GM19438 (cell line): Measurements from ENCODE around the gene SPOCK1.
"Not testable (repeated sequence)": the region's sequence is repeated elsewhere in the genome, so short reads cannot be mapped to it uniquely, and the experiment has no call there.

Experiments used
- ATAC-seq: cut with Tn5 transposase; IDR thresholded peaks from one replicate; pipeline ENCODE4 v1.9.1; 2021; ENCODE audit warnings: low read depth; ENCODE audit not compliant: unreplicated experiment

The SPOCK1 gene

DNA sequence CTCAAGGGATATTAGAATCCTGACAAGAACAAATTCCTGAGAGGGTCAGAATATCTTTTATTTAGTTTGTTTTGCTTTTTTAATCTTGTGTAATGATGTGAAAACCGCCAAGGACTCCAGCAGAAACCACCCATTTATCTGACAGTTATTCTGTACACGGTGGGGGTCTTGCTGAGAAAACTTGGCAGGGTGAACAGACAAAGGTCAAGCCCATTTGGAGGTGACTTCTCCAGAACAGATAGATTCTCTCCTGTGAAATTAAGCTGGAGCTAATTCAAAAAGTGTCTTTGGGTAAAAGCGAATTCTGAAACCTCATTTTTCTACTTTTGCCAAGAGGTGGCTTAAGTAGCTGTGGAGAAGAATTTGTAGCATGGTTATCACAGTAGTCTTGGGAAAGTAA lies 484.4 kb downstream of the SPOCK1 start:
- no peak for ATAC-seq

DNA sequence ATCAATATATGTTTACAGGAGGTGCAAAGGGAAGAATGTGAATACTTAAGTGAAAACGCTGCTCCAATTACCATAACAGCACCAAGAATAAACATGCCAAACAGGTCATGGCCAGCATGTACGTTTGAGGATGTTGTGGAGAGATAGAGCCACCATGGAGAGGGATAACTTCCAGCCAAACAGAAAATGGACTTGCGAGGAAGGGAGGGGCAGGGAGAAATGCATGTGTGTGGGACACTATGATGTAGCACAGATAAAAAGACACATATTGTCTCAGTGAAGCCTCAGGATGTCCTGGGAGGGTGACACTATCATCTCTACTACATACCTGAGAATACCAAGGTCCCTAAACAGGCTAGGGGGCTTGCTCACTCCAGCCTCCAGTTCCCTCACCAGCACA lies 488.9 kb downstream of the SPOCK1 start:
- ATAC-seq = no peak

DNA sequence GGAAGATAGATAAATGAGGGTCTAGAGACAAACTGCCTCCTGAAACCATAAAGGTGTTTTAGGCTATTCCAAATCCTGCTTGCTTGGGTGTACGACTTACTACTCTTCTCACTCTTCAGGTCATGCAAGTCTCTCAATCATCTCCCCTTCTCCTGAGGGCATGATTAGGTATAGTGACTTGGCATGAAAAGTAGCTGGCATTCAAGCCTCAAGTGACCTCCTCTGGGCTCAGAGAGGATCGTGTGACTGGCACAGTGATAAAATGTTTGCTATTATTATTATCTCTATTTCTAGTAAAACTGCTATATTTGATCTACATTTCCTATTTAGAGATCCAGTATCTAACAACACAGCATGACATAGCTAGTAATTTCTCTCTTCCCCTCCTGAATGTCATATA lies 494.8 kb downstream of the SPOCK1 start:
- no peak for ATAC-seq

DNA sequence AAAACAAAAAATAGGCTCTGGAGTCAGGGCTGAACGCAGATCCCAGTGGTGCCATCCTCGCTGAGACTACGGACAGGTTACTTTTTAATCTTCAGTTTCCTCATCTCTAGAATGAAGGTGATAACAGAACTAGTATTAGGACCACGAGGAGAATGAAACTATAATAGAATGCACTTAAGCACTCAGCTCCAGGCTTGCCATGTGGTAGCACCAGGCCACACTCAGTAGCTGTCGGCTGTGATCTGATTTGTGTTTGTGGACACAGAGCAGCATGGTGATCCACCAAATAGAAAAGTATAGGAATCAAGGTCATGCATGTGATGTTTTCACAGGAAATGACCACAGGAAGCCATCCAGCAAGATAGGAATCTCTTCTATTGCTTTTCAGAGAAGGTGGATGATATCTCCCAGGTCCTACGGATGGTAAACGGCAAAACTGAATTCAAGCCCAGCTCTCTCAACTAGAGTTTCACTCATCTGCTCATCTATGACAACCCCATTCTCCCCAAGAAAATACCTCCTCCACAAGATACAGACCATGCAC lies 498.0 kb downstream of the SPOCK1 start:
- no peak for ATAC-seq

DNA sequence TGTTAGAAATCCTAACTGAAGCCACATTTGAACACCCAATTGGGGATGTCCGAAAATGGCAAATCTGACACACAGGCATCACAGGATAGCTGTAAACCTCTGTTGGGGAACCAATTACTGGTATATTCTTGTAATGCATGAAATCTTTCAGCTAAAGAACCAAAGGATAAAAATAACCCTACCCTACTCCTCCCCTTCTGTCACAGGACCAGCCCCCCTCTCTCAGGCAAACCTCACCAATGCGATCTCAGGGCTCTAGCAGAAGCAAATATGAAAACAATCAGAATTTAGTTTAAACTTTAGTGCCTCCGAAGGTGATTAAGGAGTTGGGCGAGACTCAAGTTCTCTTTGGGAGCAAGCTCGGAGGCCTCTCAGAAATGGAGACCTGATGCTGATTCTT lies 499.3 kb downstream of the SPOCK1 start:
- ATAC-seq = no peak

DNA sequence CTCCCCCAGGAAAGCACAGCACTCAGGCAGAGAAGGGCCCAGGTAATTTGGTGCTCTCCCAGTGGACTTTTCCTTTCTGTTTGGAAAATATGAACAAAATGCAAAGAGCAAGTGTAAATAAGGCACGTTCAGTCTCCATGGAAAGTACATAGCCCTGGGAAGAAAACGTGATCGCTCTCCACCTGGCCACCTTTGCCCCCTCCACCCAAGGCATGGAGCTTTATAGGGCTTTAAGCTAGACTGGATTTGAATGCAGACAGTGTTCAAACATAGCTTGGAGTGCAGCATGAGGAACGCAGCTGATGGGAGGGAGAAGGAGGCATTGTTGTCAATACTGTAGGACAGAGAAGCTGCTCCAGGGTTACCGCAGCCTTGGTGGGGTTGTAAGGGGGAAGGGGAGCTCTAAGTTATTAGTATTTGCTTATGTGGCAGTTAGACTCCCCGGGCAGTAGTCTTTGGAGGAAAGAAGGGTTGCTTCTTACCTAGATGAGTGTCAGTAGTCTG lies 500.2 kb downstream of the SPOCK1 start:
- ATAC-seq = no peak

DNA sequence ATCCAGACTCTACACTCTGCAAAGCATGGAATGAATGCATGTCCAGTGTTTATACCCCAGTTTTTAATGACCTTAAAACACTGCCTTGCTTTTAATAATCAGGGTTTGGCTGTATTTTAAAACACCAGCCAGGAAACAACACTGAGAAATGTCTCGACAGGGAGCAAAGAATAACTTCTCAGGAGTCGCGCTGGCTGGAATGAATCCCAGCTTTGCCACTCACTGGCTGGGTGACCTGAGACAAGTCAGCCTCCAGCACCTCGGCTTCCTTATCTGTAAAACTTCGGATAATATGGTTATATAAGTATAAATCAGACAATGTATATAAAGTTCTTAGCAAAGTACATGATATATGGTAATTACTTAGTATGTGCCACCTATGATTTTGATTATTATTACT lies 505.0 kb downstream of the SPOCK1 start:
- no peak for ATAC-seq

DNA sequence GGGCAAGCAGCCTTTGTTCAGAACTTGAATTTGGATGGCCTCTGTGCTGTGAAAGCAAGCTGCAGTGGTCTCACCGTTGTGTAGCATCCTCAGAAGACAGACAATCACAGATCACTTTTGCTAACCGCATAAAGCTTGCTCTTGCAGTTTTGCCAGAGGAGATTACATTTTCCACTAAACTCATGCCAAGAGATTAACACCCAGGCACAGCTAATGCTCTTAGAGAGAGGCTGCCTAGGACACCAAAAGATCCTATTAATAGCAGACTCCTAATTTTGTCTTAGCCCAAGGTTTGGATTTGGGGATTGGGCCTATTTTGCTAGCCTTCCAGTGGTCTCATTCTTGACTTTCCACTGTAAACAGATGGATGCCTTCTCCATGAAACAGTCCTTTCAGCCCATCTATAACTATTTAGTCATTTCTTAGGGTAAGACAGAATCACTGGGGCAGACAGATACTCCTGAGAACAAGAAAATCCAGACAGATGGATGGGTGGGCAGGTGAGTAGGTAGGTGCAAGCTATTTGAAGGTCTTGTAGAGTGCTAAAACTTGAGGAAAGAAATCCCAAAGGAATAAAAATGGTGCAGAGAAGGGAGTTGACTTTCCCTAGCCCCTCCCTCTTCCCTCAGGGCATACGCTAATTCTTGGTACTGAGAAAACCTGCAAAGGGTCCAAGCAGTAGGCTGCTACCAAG lies 506.2 kb downstream of the SPOCK1 start:
- ATAC-seq = no peak

DNA sequence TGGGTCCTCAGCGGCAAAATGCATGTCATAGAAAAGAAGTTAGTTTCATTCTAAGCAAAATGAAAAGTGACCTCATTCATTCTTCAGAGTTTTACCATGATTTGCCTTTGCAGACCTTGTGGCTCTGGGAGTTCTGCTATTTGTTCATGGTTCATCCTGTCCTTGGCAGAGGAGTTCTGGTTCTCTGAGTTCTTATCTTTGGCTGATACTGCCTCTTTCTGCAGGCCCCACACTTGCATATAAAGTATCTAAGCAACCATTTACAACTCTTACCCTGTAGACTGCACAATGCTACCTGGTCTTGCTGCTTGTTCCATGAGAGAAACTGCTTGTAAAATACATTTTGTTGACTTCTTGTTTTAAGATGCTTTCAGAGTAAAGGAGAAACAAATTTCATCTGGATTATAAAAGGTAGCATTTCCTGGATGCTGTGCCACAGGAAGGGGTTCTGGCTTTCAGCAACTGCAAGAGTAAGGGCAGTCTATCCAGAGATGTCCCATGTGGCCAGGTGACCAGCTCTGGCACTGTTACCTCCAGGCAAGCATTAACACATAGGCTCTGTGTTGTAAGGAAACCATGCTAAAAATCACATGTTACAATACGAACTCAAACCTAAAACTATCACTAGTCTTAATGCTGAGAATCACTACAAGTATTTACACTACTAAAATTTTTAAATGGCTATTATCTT lies 513.2 kb downstream of the SPOCK1 start:
- ATAC-seq = no peak

DNA sequence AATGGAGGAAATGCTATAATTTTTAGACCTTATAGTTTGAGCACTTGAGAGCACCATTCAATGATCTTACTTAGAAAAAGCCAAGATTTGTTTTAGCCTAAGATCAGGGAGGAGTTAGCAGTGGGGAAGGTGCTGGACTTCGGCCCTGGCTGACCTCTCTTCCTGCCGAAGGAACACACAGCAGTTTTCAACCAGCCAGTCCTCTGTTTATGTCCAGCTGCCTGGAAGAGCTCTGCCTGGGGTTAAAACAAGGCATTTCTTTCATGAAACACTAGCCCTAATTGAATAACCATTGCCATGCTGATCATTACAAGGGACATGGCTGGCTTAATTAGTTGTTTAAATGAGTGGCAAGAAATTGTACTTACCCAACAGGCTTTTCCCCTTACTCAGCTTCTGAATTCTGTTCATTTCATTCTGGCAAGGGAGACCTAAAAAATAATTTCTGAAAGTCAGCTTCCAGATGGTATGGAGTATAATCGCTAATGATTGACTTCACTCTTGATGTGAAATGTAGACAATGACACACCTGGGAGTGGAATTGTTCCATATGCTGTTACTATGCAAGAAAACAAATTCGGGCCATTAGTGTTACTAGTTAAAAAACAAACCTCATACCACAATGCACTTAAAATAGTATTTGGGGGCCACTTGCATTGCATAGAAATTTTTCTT lies 514.2 kb downstream of the SPOCK1 start:
- no peak for ATAC-seq

DNA sequence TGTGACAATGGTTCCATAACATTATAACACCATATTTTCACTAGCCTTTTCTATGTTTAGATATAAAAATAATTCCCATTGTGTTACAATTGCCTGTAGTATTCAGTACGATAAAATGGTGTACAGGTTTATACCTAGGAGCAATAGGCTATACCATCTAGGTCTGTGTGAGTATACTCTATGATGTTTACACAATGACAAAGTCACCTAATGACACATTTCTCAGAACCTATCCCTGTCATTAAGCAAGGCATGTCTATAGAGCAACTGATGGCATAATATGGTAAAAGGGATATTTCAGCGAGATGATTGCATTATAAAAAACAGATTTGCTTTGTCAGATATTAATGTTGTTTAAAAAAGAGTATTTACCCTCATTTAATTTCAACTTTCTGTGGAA lies 517.2 kb downstream of the SPOCK1 start:
- no peak for ATAC-seq

DNA sequence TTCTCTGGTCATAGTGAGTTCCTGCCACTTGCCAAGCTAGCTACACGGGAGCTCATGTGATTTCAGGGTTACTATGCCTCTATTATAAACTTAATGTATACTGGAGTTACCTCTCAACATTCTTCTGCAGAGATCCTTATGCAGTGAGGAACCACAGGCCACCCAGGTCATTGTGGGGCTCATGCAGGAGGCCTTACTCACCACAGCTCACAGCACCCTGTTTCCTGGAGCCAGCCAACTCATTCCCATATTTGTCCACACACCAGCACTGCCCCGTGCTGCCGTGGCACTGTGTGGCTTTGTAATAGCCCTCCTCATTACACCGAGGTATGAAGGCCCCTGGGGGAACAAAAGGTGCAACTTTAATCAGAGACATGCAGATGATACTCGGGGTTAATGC lies 520.0 kb downstream of the SPOCK1 start:
- no peak for ATAC-seq

DNA sequence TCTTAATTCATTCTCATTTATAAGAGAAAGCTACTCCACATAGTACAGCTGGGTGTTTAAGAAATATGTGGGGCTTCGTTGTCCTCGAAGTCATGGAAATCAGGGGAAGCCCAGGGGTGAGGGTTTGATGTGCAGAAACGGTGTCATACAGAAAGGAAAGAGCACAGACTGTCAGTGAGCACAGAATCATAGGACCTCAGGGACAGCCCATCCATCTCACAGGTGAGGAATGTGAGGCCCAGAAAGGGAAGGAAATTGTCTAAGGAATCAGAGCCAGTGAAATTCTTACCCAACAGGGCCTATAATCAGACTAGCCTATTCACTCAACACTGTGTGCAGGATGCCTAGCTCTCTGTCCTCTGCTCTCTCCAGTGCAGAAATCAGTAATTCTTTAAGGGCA lies 535.6 kb downstream of the SPOCK1 start:
- ATAC-seq = no peak

DNA sequence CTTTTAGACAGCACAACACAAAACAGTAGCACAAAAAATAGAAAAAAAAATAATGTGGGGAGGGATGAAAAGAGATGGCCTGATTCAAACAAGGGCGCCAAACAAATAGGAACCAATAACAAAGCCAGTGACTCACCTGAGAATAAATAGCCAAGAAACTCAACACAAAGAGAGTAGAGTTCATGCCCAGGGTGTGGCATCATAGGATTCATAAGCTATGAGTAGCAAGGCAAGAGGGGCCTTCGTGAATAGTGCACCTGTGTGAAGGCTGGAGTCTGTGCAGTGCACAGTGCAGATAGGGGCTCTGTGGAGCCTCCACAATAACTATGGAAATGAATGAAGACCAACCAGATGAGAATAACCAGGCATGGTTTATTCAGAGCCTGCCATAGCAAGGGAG lies 541.7 kb downstream of the SPOCK1 start:
- no peak for ATAC-seq

DNA sequence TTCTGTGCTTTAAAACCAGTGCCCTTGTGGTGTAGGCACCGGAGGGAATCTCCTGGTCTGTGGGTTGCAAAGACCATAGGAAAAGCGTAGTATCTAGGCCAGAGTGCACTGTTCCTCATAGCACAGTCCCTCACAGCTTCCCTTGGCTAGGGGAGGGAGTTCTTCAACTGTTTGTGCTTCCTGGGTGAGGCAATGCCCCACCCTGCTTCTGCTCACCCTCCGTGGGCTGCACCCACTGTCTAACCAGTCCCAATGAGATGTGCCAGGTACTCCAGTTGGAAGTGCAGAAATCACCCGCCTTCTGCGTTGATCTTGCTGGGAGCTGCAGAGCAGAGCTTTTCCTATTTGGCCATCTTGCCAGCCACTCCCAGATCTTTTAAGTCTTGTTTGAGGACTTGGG lies 545.0 kb downstream of the SPOCK1 start:
- not testable (repeated sequence) for ATAC-seq

DNA sequence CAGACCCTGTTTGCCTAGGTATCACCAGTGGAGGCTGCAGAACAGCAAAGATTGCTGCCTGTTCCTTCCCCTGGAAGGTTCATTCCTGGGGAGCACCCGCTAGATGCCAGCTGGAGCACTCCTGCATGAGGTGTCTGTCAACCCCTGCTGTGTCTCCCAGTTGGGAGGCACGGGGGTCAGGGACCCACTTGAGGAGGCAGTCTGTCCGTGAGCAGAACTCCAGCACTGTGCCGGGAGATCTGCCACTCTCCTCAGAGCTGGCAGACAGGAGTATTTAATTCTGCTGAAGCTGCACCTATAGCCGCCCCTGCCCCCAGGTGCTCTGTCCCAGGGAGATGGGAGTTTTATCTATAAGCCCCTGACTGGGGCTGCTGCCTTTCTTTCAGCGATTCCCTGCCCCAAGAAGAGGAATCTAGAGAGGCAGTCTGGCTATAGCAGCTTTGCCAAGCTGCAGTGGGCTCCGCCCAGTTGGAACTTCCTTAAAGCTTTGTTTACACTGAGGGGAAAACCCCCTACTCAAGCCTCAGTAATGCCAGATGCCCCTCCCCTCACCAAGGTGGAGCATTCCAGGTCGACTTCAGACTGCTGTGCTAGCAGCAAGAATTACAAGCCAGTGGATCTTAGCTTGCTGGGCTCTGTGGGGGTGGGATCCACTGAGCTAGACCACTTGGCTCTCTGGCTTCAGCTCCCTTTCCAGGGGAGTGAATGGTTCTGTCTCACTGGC lies 545.6 kb downstream of the SPOCK1 start:
- not testable (repeated sequence) for ATAC-seq

DNA sequence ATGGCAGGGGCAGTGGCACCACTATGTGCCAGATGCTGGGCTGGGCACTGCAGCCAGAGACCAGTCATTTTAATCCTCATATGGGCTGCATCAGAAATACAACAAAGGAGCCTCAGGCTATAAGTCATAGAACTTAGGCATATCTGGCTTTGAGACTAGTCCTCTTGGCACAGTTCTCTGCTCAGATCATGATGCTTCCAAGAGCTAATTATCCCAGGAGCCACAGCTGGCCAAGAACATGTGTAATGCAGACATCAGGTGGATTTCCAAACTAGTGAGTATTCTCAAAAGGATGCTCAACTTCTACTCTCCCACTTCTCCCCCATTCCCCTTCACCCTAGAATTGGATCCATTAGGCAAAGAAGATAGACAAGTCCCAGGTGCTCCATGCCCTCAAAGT lies 571.6 kb downstream of the SPOCK1 start:
- ATAC-seq = no peak

DNA sequence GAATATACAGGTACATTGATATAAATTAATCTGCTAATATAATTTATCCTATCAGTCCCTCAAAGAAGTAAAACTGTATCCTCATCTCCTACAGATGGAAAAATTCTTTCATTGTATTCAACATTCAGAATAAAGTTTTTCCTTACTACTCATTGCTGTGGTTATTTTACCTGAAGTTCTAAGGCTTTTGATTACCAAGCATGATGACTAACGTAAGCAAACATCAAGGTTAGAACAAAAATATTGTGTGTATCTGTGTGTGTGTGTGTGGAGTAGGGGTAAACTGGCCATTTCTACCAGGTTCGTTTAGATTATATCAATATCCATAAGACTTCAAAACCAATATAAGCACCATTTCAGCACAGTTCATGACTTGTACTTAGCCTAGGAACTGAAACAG lies 573.1 kb downstream of the SPOCK1 start:
- no peak for ATAC-seq
